GM12865 (cell line): ENCODE data around the gene KHNYN.
A peak's percentile ranks its signal among the peaks of the same experiment; 100 is the strongest.

ENCODE experiments used
- DNase-seq: peaks from one replicate; pipeline ENCODE4 v3.0.0; 2010; ENCODE audit warnings: low read depth
- H3K4me3 ChIP-seq: 2 replicates; pipeline ENCODE4 v1.5.1; 2011; ENCODE audit warnings: mild to moderate bottlenecking, low read depth, low read length, control low read depth
- CTCF ChIP-seq: IDR thresholded peaks from 2 replicates; pipeline ENCODE4 v1.5.1; 2011; ENCODE audit warnings: low read length, control low read depth, low read depth, inconsistent platforms; ENCODE audit not compliant: insufficient read depth; ENCODE audit errors: missing control alignments

Gene KHNYN

GRCh38 chr14:24483604-24484252 is 54.0 kb downstream of the KHNYN start:
- TF ChIP-seq CTCF: no peak
- no peak overlapping the region for H3K4me3 ChIP-seq
- peak; percentile 10 for DNase-seq
